Measurements from ENCODE around the gene TMEM179.

DNA sequence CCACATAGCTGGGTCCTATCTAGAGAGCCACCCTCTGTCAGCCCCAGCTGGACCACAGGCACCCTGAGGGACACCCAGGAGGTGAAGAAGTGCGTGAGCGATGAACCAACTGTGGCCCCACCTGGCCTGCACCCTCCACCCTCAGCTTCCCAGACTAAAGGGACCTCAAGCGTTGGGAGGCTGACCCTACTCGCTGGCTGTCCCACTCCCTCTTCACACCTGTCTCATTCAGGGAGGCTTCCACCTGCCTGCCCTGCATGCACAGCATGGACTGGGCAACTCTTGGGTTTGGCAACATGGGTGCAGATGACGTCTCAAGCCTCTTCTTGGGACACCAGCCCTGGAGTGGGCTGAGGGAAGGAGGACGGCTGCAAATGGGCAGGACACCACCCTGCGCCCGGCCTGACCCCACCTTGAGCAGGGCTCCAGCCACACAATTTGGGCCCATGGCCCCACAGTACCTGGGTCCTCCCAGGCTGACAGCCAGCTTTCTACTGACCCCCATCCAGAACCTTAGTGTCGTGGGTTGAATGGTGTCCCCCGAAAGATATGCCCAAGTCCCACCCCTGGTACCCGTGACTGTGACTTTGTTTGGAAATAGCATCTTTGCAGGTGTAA, 2.1 kb downstream of the TMEM179 start:
- TF ChIP-seq POLR2AphosphoS5 (IDR thresholded peaks at IDR 0.05) (no peak), POLR2A (IDR thresholded peaks at IDR 0.05) (no peak)
- TF ChIP-seq, protein P1, sequence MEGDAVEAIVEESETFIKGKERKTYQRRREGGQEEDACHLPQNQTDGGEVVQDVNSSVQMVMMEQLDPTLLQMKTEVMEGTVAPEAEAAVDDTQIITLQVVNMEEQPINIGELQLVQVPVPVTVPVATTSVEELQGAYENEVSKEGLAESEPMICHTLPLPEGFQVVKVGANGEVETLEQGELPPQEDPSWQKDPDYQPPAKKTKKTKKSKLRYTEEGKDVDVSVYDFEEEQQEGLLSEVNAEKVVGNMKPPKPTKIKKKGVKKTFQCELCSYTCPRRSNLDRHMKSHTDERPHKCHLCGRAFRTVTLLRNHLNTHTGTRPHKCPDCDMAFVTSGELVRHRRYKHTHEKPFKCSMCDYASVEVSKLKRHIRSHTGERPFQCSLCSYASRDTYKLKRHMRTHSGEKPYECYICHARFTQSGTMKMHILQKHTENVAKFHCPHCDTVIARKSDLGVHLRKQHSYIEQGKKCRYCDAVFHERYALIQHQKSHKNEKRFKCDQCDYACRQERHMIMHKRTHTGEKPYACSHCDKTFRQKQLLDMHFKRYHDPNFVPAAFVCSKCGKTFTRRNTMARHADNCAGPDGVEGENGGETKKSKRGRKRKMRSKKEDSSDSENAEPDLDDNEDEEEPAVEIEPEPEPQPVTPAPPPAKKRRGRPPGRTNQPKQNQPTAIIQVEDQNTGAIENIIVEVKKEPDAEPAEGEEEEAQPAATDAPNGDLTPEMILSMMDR (IDR thresholded peaks at IDR 0.05), result no peak

Measured in upper lobe of left lung (tissue), 4 donors.